ENCODE data around the gene LRMDA.

- no peak for TF ChIP-seq POLR2A (IDR thresholded peaks at IDR 0.05; ENCODE audit: borderline replicate concordance, extremely low read depth, insufficient read depth, insufficient read length)
- TF ChIP-seq, protein P1, sequence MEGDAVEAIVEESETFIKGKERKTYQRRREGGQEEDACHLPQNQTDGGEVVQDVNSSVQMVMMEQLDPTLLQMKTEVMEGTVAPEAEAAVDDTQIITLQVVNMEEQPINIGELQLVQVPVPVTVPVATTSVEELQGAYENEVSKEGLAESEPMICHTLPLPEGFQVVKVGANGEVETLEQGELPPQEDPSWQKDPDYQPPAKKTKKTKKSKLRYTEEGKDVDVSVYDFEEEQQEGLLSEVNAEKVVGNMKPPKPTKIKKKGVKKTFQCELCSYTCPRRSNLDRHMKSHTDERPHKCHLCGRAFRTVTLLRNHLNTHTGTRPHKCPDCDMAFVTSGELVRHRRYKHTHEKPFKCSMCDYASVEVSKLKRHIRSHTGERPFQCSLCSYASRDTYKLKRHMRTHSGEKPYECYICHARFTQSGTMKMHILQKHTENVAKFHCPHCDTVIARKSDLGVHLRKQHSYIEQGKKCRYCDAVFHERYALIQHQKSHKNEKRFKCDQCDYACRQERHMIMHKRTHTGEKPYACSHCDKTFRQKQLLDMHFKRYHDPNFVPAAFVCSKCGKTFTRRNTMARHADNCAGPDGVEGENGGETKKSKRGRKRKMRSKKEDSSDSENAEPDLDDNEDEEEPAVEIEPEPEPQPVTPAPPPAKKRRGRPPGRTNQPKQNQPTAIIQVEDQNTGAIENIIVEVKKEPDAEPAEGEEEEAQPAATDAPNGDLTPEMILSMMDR (IDR thresholded peaks at IDR 0.05 in 2 of 3, conservative IDR thresholded peaks at IDR 0.05 in 1 of 3; ENCODE audit: borderline replicate concordance in 1 of 3, insufficient read depth in 1 of 3, low read depth in 2 of 3, low read length in 2 of 3) = no peak
- no peak for TF ChIP-seq RAD21 (IDR thresholded peaks at IDR 0.05; ENCODE audit: low read depth)
- no peak for TF ChIP-seq EZH2phosphoT487 (IDR thresholded peaks at IDR 0.05; ENCODE audit: borderline replicate concordance)
- no peak for TF ChIP-seq POLR2AphosphoS5 (IDR thresholded peaks at IDR 0.05; ENCODE audit: low read depth, low read length)
- no peak for TF ChIP-seq ZNF274 (IDR thresholded peaks at IDR 0.05; ENCODE audit: low read depth, low read length)
- TF ChIP-seq CEBPB (IDR thresholded peaks at IDR 0.05; ENCODE audit: low read depth) = no peak
- no peak for TF ChIP-seq EZH2 (IDR thresholded peaks at IDR 0.05)
- TF ChIP-seq, protein P2, sequence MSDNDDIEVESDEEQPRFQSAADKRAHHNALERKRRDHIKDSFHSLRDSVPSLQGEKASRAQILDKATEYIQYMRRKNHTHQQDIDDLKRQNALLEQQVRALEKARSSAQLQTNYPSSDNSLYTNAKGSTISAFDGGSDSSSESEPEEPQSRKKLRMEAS (IDR thresholded peaks at IDR 0.05) = no peak
- TF ChIP-seq SIN3A (IDR thresholded peaks at IDR 0.05; ENCODE audit: low read depth) = no peak
- TF ChIP-seq REST (IDR thresholded peaks at IDR 0.05; ENCODE audit: low read depth) = no peak
- no peak for TF ChIP-seq FOSL1 (IDR thresholded peaks at IDR 0.05; ENCODE audit: low read depth)
Measured at GRCh38 chr10:75394221-75394620, 37.2 kb upstream of the LRMDA start.

Measured in HCT116 (cell line).